Activated T-cell treated with anti-CD3 and anti-CD28 coated beads, Interleukin-2, amount 50 U/mL, for 72 hours (primary cell): ENCODE results near the gene ZNF341. TPM values are rescaled to one million over a fixed set of nuclear protein-coding genes. Genes with fewer than 3 reads are reported as not detected.

Source experiments
- ATAC-seq, 2 donors: fragments of 150-1000 bp; cut with Tn5 transposase; replicated peaks in 1 of 2; 2 replicates each; pipeline ENCODE4 v1.10.0; 2021; ENCODE audit warnings: moderate library complexity in 2 of 2, mild to moderate bottlenecking in 1 of 2
- DNase-seq, 2 donors: peaks; one replicate each; pipeline ENCODE4 v3.0.0; 2021 to 2022; ENCODE audit warnings: mixed read lengths in 1 of 2
- H3K27ac Mint-ChIP-seq: one replicate; pipeline ENCODE4 v1.8.0; 2022; ENCODE audit warnings: mild to moderate bottlenecking, moderate library complexity, mixed read lengths
- H3K27me3 Mint-ChIP-seq: one replicate; pipeline ENCODE4 v1.8.0; 2022; ENCODE audit warnings: low read depth, mixed read lengths
- H3K36me3 Mint-ChIP-seq, 2 donors: one replicate each; pipeline ENCODE4 v1.8.0; 2022; ENCODE audit warnings: mixed read lengths in 2 of 2, mild to moderate bottlenecking in 1 of 2; ENCODE audit not compliant: insufficient read depth in 2 of 2
- H3K4me1 Mint-ChIP-seq: one replicate; pipeline ENCODE4 v1.8.0; 2022; ENCODE audit warnings: low read depth, mixed read lengths
- H3K4me3 Mint-ChIP-seq, 2 donors: one replicate each; pipeline ENCODE4 v1.8.0; 2022; ENCODE audit warnings: mild to moderate bottlenecking in 2 of 2, mixed read lengths in 2 of 2, moderate library complexity in 2 of 2
- H3K9me3 Mint-ChIP-seq, 2 donors: one replicate each; pipeline ENCODE4 v1.8.0; 2022; ENCODE audit warnings: mixed read lengths in 2 of 2
- total RNA-seq, 2 donors: library from RNA; stranded (reverse); gene quantifications; one replicate each; pipeline ENCODE4 v1.2.3, GENCODE V29; 2022

ZNF341 gene
- total RNA-seq, 2 donors from 2014 or later: 3.0 to 3.3 TPM

DNA sequence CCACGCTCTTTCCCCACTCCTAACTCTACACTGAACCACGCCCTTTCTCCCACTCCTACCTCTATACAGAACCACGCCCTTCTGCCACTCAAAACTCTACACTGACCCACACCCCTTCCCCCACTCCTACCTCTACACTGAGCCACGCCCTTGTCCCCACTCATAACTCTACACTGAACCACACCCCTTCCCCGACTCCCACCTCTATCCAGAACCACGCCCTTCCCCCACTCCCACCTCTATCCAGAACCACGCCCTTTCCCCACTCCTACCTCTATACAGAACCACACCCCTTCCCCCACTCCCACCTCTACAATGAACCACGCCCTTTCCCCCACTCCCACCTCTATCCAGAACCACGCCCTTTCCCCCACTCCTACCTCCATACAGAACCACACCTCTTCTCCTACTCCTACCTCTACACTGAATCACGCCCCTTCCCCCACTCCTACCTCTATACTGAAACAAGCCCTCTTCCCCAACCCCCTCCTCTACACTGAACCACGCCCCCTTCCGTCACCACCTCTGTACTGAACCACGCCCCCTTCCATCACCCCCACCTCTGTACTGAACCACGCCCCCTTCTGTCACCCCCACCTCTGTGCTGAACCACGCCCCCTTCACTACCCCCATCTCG lies 21.8 kb upstream of the ZNF341 start:
- H3K27ac Mint-ChIP-seq: peak overlapping the region; percentile 84
- peaks cover 3 to 13% of the 10 kb centered on the region in 2 donors for H3K36me3 Mint-ChIP-seq
- ATAC-seq: peak; percentile 7 to 49
- no peak for DNase-seq
- H3K4me1 Mint-ChIP-seq: peaks cover 23% of the 10 kb centered on the region
- no peak overlapping the region for H3K4me3 Mint-ChIP-seq
- no peaks in the 10 kb centered on the region for H3K9me3 Mint-ChIP-seq
- no peaks in the 10 kb centered on the region for H3K27me3 Mint-ChIP-seq

- H3K27me3 Mint-ChIP-seq: no peaks in the 10 kb centered on the region
- DNase-seq: no peak
- H3K36me3 Mint-ChIP-seq: peaks cover 3 to 13% of the 10 kb centered on the region in 2 donors
- H3K27ac Mint-ChIP-seq: peak overlapping the region; percentile 72
- peaks cover 23% of the 10 kb centered on the region for H3K4me1 Mint-ChIP-seq
- ATAC-seq: no peak
- H3K9me3 Mint-ChIP-seq: no peaks in the 10 kb centered on the region
- no peak overlapping the region for H3K4me3 Mint-ChIP-seq
These were observed 20.9 kb upstream of the ZNF341 start for GRCh38 chr20:33710681-33711445.

GRCh38 chr20:33711446-33711738 lies 20.4 kb upstream of the ZNF341 start:
- H3K4me1 Mint-ChIP-seq: peaks cover 23% of the 10 kb centered on the region
- H3K36me3 Mint-ChIP-seq: peaks cover 3 to 13% of the 10 kb centered on the region in 2 donors
- ATAC-seq (no peak), DNase-seq (no peak)
- no peaks in the 10 kb centered on the region for H3K27me3 Mint-ChIP-seq
- no peak overlapping the region for H3K4me3 Mint-ChIP-seq
- no peak overlapping the region for H3K27ac Mint-ChIP-seq
- H3K9me3 Mint-ChIP-seq: no peaks in the 10 kb centered on the region

DNA sequence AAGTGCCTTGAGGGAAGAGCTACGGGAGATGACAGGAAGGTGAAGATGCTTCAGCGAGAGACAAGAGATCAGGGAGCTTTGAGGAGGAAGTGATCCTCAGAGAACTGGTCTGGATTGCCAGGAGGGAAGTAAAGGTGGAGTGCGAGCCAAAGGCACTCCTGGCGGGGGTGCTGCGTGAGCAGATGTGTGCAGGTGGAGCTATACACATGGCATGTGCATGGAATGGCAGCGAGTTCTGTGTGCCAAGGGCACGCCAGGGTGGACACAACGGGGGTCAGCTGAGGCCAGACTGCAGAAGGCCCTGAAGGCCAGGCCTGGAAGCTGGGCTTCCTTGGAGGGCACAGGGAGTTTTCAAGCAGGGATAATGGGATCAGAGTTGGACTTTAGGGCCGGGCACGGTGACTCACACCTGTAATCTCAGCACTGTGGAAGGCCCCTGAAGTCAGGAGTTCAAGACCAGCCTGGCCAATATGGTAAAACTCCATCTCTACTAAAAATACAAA lies 17.9 kb upstream of the ZNF341 start:
- ATAC-seq: no peak
- DNase-seq: no peak
- Mint-ChIP-seq H3K27me3 (no peaks in the 10 kb centered on the region), H3K4me3 (no peak overlapping the region), H3K9me3 (no peaks in the 10 kb centered on the region), H3K4me1 (peaks cover 25% of the 10 kb centered on the region), H3K27ac (no peak overlapping the region), H3K36me3 (peaks cover 3 to 13% of the 10 kb centered on the region in 2 donors)

- DNase-seq (no peak), ATAC-seq (no peak)
- Mint-ChIP-seq H3K4me3 (no peak overlapping the region), H3K4me1 (peaks cover 26% of the 10 kb centered on the region), H3K27ac (no peak overlapping the region), H3K9me3 (peaks cover 2 to 3% of the 10 kb centered on the region in 2 donors), H3K36me3 (peaks cover 4 to 10% of the 10 kb centered on the region in 2 donors), H3K27me3 (no peaks in the 10 kb centered on the region)
These were observed 15.3 kb upstream of the ZNF341 start for GRCh38 chr20:33716498-33716897.

GRCh38 chr20:33719277-33719988 lies 12.4 kb upstream of the ZNF341 start:
- H3K27me3 Mint-ChIP-seq: no peaks in the 10 kb centered on the region
- ATAC-seq (peak in 1 of 2 donors; percentile 0), DNase-seq (peak in 1 of 2 donors; percentile 8)
- H3K9me3 Mint-ChIP-seq: peaks cover 2 to 3% of the 10 kb centered on the region in 2 donors
- H3K4me1 Mint-ChIP-seq: peaks cover 27% of the 10 kb centered on the region
- peaks cover 0 to 4% of the 10 kb centered on the region in 2 donors for H3K36me3 Mint-ChIP-seq
- peak overlapping the region; percentile 68 to 94 for H3K4me3 Mint-ChIP-seq
- peak overlapping the region; percentile 31 for H3K27ac Mint-ChIP-seq

DNA sequence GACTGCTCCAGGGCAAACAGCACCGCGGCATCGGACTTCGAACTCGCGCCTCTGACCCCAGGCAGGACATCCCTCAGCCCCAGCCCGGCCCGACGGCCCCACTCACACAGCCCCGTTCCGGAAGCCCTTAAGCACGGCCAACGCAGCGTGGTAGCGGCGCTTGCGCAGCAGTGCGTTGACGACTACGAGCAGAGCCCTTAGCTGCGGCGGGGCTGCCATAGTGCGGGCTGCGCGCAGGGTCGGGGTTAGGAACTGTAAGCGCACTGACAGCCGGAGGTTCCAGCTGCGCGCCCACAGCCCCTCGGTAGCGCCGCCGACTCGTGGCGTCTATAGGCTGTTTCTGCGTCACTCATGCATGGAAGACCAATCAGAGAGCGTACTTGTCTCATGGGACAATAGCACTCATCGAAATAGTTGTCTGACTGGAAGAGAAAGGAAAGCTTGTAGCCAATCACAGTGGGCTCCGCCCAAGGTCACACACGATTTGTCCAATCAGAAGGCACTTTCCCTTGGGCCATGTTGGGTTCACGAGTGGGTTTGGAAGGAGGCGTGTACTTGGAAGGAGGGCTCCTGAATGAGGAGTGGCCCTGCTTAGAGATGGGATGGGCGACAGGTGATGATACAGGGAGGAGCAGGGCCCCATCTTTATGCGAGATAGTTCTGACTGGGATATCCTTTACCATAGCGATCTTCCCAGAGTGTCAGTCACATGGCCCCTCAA lies 11.6 kb upstream of the ZNF341 start, which contains the start of gene PXMP4:
Gene PXMP4, minus strand, starts transcription at position 322 of the 721 bp plus-strand sequence. Its CDS starts 103 bp downstream, at position 219.
- ATAC-seq (peak; percentile 97 to 98), DNase-seq (peak; percentile 87 to 90)

DNA sequence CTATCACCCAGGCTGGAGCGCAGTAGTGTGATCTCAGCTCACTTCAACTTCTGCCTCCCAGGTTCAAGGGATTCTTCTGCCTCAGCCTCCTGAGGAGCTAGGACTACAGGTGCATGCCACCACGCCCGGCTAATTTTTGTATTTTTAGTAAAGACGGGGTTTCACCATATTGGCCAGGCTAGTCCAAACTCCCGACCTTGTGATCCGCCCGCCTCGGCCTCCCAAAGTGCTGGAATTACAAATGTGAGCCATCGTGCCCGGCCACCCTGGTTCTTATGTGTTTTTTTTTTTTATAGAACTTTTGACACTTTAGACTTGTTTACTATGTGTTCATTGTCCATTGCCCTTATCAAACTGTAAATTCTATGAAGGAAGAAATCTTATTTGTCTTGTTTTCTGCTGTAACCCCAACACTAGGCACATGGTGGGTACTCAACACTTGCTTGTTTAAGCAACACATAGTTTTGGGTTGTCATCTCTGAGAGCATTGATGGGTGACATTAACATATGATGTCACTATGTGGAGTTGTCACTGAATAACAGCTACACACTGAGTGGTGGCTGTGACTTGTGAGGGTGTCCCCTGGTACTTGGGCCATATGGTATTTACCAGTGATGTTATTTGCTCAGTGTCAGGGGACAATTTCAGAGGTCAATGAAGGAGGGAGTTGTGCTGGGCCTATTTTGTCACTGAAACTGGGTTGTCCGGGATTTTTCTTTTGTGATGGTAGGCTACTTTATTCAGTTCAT lies 10.2 kb upstream of the ZNF341 start:
- Mint-ChIP-seq H3K27me3 (no peaks in the 10 kb centered on the region), H3K4me3 (peak overlapping the region; percentile 87 to 94), H3K27ac (peak overlapping the region; percentile 73), H3K36me3 (peaks cover 0 to 4% of the 10 kb centered on the region in 2 donors), H3K9me3 (peaks cover 2 to 3% of the 10 kb centered on the region in 2 donors), H3K4me1 (peaks cover 27% of the 10 kb centered on the region)
- DNase-seq (no peak), ATAC-seq (no peak)

More for the DNA sequence above, 11.6 kb upstream of the ZNF341 start, which contains the start of gene PXMP4:
- H3K27ac Mint-ChIP-seq: peak within 1 kb of the TSS; percentile 73
- H3K27me3 Mint-ChIP-seq: no peaks in the 10 kb centered on the region
- peaks cover 0 to 4% of the 10 kb centered on the region in 2 donors for H3K36me3 Mint-ChIP-seq
- peak within 1 kb of the TSS; percentile 87 to 94 for H3K4me3 Mint-ChIP-seq
- peaks cover 2 to 3% of the 10 kb centered on the region in 2 donors for H3K9me3 Mint-ChIP-seq
- H3K4me1 Mint-ChIP-seq: peaks cover 27% of the 10 kb centered on the region

GRCh38 chr20:33724439-33725094 lies 7.2 kb upstream of the ZNF341 start:
- H3K4me1 Mint-ChIP-seq: peaks cover 16% of the 10 kb centered on the region

GRCh38 chr20:33725607-33726264 lies 6.1 kb upstream of the ZNF341 start:
- Mint-ChIP-seq H3K9me3 (peaks cover 0 to 3% of the 10 kb centered on the region in 2 donors), H3K4me3 (no peak overlapping the region), H3K27ac (no peak overlapping the region), H3K36me3 (peaks cover 0 to 2% of the 10 kb centered on the region in 2 donors), H3K27me3 (no peaks in the 10 kb centered on the region), H3K4me1 (peaks cover 8% of the 10 kb centered on the region)
- DNase-seq (no peak), ATAC-seq (no peak)

More at GRCh38 chr20:33724439-33725094, 7.2 kb upstream of the ZNF341 start:
- no peak for ATAC-seq
- no peak for DNase-seq
- H3K27ac Mint-ChIP-seq: no peak overlapping the region
- H3K9me3 Mint-ChIP-seq: peaks cover 2 to 3% of the 10 kb centered on the region in 2 donors
- H3K27me3 Mint-ChIP-seq: no peaks in the 10 kb centered on the region
- peaks cover 0 to 4% of the 10 kb centered on the region in 2 donors for H3K36me3 Mint-ChIP-seq
- H3K4me3 Mint-ChIP-seq: no peak overlapping the region

GRCh38 chr20:33727115-33727479 lies 4.7 kb upstream of the ZNF341 start:
- Mint-ChIP-seq H3K36me3 (no peaks in the 10 kb centered on the region), H3K27me3 (no peaks in the 10 kb centered on the region), H3K27ac (no peak overlapping the region), H3K4me1 (peaks cover 10% of the 10 kb centered on the region), H3K4me3 (no peak overlapping the region), H3K9me3 (no peaks in the 10 kb centered on the region)
- no peak for DNase-seq
- ATAC-seq: no peak
